NT2/D1 (cell line): ENCODE results near the gene NSMCE1.

ENCODE experiments used
- DNase-seq: peaks from one replicate; pipeline ENCODE4 v3.0.0-alpha.2; 2011; ENCODE audit warnings: low read depth, low spot score
- H3K27me3 ChIP-seq: 2 replicates; pipeline ENCODE4 v1.6.0; 2011; ENCODE audit warnings: mild to moderate bottlenecking; ENCODE audit not compliant: insufficient read length, insufficient read depth
- H3K36me3 ChIP-seq: 2 replicates; pipeline ENCODE4 v1.6.1; 2011; ENCODE audit warnings: mild to moderate bottlenecking, low read length, mixed read lengths; ENCODE audit not compliant: insufficient read depth, insufficient read length
- H3K4me1 ChIP-seq: 2 replicates; pipeline ENCODE4 v1.5.1; 2011; ENCODE audit not compliant: insufficient read depth, insufficient read length
- H3K4me3 ChIP-seq: 2 replicates; pipeline ENCODE4 v1.5.1; 2011; ENCODE audit warnings: low read depth; ENCODE audit not compliant: insufficient read length
- H3K9ac ChIP-seq: 2 replicates; pipeline ENCODE4 v1.6.0; 2011; ENCODE audit warnings: low read depth; ENCODE audit not compliant: insufficient read length
- H3K9me3 ChIP-seq: 2 replicates; pipeline ENCODE4 v1.5.1; 2011; ENCODE audit warnings: mild to moderate bottlenecking, low read length; ENCODE audit not compliant: insufficient read depth
- SUZ12 ChIP-seq: IDR thresholded peaks from 2 replicates; pipeline ENCODE4 v1.6.1; 2011; ENCODE audit not compliant: insufficient read length, insufficient read depth; ENCODE audit errors: extremely low read depth
- YY1 ChIP-seq: IDR thresholded peaks from 2 replicates; pipeline ENCODE4 v1.6.1; 2011; ENCODE audit not compliant: insufficient read length, insufficient read depth
- ZNF274 ChIP-seq: IDR thresholded peaks from 2 replicates; pipeline ENCODE4 v1.6.1; 2011; ENCODE audit warnings: mild to moderate bottlenecking, low read depth, low read length

Gene NSMCE1

GRCh38 chr16:27181019-27181790, 87.4 kb downstream of the NSMCE1 start:
- DNase-seq, result no peak
- Histone ChIP-seq H3K9ac (no peak overlapping the region), H3K4me3 (no peak overlapping the region), H3K27me3 (no peaks in the 10 kb centered on the region), H3K36me3 (no peaks in the 10 kb centered on the region), H3K9me3 (no peaks in the 10 kb centered on the region), H3K4me1 (no peaks in the 10 kb centered on the region)
- TF ChIP-seq YY1, result no peak
- TF ChIP-seq ZNF274, result no peak
- no peak for TF ChIP-seq SUZ12

- H3K9ac ChIP-seq, result no peak overlapping the region
- no peaks in the 10 kb centered on the region for H3K4me1 ChIP-seq
- H3K27me3 ChIP-seq, result no peaks in the 10 kb centered on the region
- H3K36me3 ChIP-seq, result no peaks in the 10 kb centered on the region
- H3K9me3 ChIP-seq, result no peaks in the 10 kb centered on the region
- DNase-seq, result peak; percentile 68
- TF ChIP-seq YY1, result no peak
- no peak for TF ChIP-seq ZNF274
- TF ChIP-seq SUZ12, result no peak
- H3K4me3 ChIP-seq, result no peak overlapping the region
Measured at GRCh38 chr16:27179500-27180072, 89.0 kb downstream of the NSMCE1 start.

DNA sequence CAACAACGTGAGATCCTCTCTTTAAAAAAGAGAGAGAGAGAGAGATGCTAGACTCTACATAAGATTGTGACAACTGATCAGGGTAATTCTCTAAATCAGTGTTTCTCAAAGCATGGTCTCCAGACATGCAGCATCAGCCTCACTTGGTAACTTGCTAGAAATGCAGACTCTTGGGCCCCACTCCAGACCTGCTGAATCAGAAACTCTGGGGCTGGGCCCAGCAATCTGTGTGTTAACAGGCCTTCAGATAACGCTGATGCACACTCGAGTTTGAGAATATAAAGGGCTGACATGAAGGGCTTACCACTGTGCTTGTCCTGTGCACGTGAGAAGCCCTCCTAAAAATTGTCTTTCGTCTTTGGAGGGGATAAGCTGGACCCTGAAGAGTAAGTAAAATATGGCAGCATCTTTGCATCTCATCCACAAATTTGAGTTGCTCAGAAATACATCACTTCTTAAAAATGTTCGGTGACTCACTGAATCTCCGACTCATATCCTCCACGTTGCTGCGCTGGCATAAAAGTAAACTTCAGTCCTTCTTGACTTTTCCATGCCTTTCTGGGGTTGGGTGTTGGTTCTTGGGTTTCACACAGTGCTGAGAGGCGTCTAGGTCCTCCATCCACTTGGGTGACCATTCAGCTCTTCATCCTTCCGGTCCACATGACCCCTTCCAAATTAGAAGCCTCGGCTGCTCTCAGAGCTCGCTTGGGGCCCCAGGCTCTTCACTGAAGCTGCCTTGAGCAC, 91.4 kb downstream of the NSMCE1 start:
- H3K9ac ChIP-seq, result no peak overlapping the region
- H3K9me3 ChIP-seq, result peaks cover under 1% of the 10 kb centered on the region; the same call in 1 of the 2 replicates
- H3K4me3 ChIP-seq, result no peak overlapping the region
- H3K27me3 ChIP-seq, result no peaks in the 10 kb centered on the region
- no peak for TF ChIP-seq SUZ12
- no peak for TF ChIP-seq YY1
- no peak for TF ChIP-seq ZNF274
- H3K4me1 ChIP-seq, result no peaks in the 10 kb centered on the region
- no peak for DNase-seq
- H3K36me3 ChIP-seq, result no peaks in the 10 kb centered on the region

- H3K36me3 ChIP-seq, result no peaks in the 10 kb centered on the region
- no peak overlapping the region for H3K9ac ChIP-seq
- H3K27me3 ChIP-seq, result no peaks in the 10 kb centered on the region
- H3K4me3 ChIP-seq, result no peak overlapping the region
- H3K4me1 ChIP-seq, result no peaks in the 10 kb centered on the region
- peaks cover 13% of the 10 kb centered on the region for H3K9me3 ChIP-seq
- no peak for DNase-seq
- TF ChIP-seq SUZ12 (no peak), ZNF274 (no peak), YY1 (no peak)
Measured at GRCh38 chr16:27175888-27176287, 92.7 kb downstream of the NSMCE1 start.
